Activated CD8-positive, alpha-beta memory T cell treated with anti-CD3 and anti-CD28 coated beads, Interleukin-2, amount 50 U/mL, for 4 hours (primary cell): Measurements from ENCODE around the gene KLHL17.
"Not testable (repeated sequence)": the region's sequence is repeated elsewhere in the genome, so short reads cannot be mapped to it uniquely, and the experiment has no call there.

Experiments used
- DNase-seq: peaks from one replicate; pipeline ENCODE4 v3.0.0-alpha.2; 2020

The KLHL17 gene

GRCh38 chr1:1003618-1004419, 43.4 kb downstream of the KLHL17 start:
- no peak for DNase-seq

DNA sequence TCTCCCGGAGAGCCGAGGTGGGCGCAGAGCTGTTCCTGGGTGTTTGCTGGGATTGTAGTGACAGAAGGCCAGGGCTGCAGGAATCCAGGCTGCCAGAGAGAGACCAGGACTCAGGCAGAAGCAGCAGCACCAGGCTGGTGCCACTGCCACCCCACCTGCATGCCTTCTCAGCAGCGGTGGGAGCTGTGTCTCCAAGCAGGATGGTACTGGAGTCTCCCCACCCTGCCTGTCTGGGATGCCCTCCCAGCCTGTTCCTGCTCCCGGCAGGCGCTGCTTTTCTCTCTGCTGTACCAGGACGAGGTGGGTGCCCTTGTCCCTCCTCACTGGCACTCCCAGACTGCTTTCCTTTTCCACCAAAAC, 44.0 kb downstream of the KLHL17 start:
- DNase-seq = no peak

- peak; percentile 13 for DNase-seq
Observed at GRCh38 chr1:1004780-1005697, 44.7 kb downstream of the KLHL17 start.

GRCh38 chr1:1005774-1006304, 45.5 kb downstream of the KLHL17 start:
- DNase-seq = peak; percentile 12

DNA sequence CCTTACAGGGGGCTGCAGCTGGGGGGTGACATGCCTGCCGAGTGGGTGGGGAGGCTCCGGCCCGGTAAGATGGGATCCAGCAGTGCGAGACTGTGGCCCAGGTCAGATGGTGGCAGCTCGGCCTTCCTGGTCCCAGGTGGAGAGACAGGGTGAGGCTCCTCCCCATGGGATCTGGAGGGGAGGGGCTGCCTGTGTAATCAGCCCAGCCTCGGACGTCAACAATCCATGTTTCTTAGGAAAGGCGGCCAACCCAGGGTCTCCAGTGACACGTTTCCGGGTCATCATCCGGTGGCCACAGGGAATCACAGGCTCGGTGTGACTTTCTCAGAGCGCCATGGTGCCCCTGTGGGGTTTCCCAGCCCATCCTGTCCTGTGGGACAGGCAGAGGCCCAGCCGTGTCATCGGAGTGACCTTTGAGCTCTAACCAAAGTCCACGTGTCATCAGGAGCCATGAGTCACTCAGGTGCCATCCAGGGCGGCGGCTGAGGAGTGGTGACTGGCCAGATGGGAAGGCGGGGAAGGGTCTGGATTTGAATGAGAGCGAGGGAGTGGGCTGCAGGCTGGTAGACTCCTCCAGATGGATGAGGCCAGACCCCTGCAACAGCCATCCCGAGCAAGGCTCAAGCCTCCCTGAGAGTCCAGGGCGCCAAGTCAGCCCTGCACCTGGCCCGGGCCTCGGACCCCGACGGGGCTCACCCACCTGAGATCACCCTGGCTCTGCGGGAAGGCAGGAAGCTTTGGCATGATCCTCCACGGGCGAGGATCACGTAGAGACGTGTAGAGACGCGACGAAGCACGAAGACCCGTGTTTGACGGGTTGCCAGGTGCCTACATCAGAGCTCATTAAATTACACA, 46.1 kb downstream of the KLHL17 start:
- DNase-seq = peak; percentile 12

DNA sequence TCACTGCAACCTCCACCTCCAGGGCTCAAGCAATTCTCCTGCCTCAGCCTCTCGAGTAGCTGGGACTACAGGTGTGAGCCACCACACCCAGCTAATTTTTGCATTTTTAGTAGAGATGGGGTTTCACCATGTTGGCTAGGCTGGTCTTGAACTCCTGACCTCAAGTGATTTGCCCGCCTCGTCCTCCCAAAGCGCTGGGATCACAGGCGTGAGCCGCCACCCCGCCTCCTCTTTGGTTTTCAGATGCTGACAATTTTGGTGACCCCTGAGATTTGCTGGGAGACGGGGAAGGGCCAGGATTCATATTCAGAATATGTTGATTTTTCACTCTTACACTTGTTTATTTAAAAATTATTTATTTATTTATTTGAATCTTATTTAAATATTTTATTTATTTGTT, 49.7 kb downstream of the KLHL17 start:
- DNase-seq = not testable (repeated sequence)

DNA sequence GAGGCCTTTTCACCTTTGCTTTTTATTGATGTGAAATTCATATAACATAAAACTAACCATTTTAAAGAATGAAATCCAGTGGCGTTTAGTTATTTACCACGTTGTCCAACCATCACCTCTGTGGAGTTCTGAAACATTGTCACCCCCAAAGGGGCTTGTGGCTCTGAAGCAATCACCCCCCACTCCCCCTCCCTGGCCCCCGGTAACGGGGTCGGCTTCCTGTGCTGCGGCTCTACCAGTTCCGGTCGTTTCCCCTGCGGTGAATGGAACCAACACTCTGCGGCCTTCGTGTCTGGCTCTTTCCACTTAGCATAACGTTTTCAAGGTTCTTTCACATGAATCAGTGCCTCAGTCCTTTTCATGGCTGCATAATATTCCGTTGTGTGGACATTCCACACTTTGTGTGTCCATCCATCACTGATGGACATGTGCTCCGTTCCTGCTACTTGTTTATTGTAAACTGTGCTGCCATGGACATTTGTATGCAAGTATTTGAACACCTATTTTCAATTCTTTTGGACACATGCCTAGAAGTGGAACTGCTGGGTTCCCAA, 51.1 kb downstream of the KLHL17 start:
- DNase-seq = peak; percentile 12

GRCh38 chr1:1012736-1013104, 52.3 kb downstream of the KLHL17 start:
- DNase-seq = not testable (repeated sequence)

GRCh38 chr1:1013105-1013921, 52.9 kb downstream of the KLHL17 start, which contains the start of gene ISG15:
TSS of gene ISG15 (plus strand) at chr1:1013497. CDS start at chr1:1013574, 77 bp downstream.
- DNase-seq = peak; percentile 89

DNA sequence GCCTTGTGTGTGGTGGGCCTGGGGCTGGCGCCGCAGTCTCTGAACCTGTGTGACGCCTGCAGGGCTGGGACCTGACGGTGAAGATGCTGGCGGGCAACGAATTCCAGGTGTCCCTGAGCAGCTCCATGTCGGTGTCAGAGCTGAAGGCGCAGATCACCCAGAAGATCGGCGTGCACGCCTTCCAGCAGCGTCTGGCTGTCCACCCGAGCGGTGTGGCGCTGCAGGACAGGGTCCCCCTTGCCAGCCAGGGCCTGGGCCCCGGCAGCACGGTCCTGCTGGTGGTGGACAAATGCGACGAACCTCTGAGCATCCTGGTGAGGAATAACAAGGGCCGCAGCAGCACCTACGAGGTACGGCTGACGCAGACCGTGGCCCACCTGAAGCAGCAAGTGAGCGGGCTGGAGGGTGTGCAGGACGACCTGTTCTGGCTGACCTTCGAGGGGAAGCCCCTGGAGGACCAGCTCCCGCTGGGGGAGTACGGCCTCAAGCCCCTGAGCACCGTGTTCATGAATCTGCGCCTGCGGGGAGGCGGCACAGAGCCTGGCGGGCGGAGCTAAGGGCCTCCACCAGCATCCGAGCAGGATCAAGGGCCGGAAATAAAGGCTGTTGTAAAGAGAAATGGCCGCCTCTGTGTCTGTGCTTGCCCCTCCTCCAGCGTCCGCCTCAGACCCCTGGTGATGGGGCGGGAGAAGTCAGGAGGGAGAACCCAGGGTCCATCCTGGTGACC, 53.7 kb downstream of the KLHL17 start:
- DNase-seq = no peak

- DNase-seq = no peak
Observed at GRCh38 chr1:1014799-1015681, 54.7 kb downstream of the KLHL17 start.
